ENCODE results near the gene DCC. TPM values are rescaled to one million over a fixed set of nuclear protein-coding genes. Genes with fewer than 3 reads are reported as not detected.

DCC gene
- polyA plus RNA-seq, 1 donor (not counting 4 experiments of a cell fraction or from before 2014, with no cell fraction given), result not detected

DNA sequence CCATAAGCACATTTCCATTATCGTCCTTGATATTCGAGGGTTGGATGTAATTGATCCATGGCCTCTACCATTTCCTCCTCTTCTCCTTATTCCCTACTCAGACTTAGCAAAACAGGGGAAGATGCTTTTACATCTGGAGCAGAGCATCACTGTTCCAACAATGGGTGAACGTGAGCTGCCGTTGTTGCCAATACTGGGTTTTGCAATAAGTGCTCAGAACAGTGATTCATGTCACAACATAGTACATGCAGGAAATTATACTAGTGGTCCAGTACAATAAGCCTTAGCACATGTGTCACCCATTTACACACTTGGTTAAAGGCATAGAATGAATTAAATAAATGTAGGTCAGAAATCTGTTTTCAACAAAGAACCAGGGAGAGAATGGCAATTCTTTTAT lies 112.4 kb downstream of the DCC start:
- H3K9me1 ChIP-seq (ENCODE audit: control insufficient read depth, extremely low read depth, insufficient read depth, low read length), result no peaks in the 10 kb centered on the region
- dilution Hi-C loops (cut with MboI; ENCODE audit: extremely low pct_ligation_motif_present, low sequenced_read_pairs), result no loop called here
- no peak overlapping the region for H3K9ac ChIP-seq (ENCODE audit: control insufficient read depth, extremely low read depth, insufficient read depth, low read length)
- no peak overlapping the region for H2AFZ ChIP-seq (ENCODE audit: control insufficient read depth, low read length)
- no peak overlapping the region for H3K27ac ChIP-seq (ENCODE audit: control insufficient read depth, insufficient read depth, low read length)
- H3K4me3 ChIP-seq (ENCODE audit: control insufficient read depth in 2 of 3, extremely low read depth in 1 of 3, insufficient read depth in 2 of 3, low read depth in 1 of 3, low read length in 3 of 3), result no peak overlapping the region
- TF ChIP-seq EZH2 (IDR thresholded peaks at IDR 0.05; ENCODE audit: low read length), result no peak
- TF ChIP-seq, protein P1, sequence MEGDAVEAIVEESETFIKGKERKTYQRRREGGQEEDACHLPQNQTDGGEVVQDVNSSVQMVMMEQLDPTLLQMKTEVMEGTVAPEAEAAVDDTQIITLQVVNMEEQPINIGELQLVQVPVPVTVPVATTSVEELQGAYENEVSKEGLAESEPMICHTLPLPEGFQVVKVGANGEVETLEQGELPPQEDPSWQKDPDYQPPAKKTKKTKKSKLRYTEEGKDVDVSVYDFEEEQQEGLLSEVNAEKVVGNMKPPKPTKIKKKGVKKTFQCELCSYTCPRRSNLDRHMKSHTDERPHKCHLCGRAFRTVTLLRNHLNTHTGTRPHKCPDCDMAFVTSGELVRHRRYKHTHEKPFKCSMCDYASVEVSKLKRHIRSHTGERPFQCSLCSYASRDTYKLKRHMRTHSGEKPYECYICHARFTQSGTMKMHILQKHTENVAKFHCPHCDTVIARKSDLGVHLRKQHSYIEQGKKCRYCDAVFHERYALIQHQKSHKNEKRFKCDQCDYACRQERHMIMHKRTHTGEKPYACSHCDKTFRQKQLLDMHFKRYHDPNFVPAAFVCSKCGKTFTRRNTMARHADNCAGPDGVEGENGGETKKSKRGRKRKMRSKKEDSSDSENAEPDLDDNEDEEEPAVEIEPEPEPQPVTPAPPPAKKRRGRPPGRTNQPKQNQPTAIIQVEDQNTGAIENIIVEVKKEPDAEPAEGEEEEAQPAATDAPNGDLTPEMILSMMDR (optimal IDR thresholded peaks at IDR 0.05 in 1 of 3, IDR thresholded peaks at IDR 0.05 in 1 of 3, conservative IDR thresholded peaks at IDR 0.05 in 1 of 3; ENCODE audit: extremely low read depth in 1 of 3, insufficient read depth in 2 of 3, low read length in 3 of 3), result no peak
- DNase-seq (ENCODE audit: low read depth, low spot score) (no peak), FAIRE-seq (no peak)
- no peaks in the 10 kb centered on the region for H3K9me3 ChIP-seq (ENCODE audit: control insufficient read depth, low read depth, low read length)
- no peaks in the 10 kb centered on the region for H3K36me3 ChIP-seq (ENCODE audit: control insufficient read depth in 2 of 2, extremely low read depth in 1 of 2, insufficient read depth in 2 of 2, low read length in 2 of 2)
- no peak overlapping the region for H3K4me2 ChIP-seq (ENCODE audit: control insufficient read depth, extremely low read depth, insufficient read depth, low read depth, low read length)
- H3K79me2 ChIP-seq (ENCODE audit: control insufficient read depth, insufficient read depth, low read length), result no peaks in the 10 kb centered on the region
- no peaks in the 10 kb centered on the region for H3K27me3 ChIP-seq (ENCODE audit: control insufficient read depth, extremely low read depth, insufficient read depth, low read length)
- no peaks in the 10 kb centered on the region for H4K20me1 ChIP-seq (ENCODE audit: control insufficient read depth, extremely low read depth, insufficient read depth, low read length)
- no peaks in the 10 kb centered on the region for H3K4me1 ChIP-seq (ENCODE audit: control insufficient read depth, extremely low read depth, insufficient read depth, low read length)

DNA sequence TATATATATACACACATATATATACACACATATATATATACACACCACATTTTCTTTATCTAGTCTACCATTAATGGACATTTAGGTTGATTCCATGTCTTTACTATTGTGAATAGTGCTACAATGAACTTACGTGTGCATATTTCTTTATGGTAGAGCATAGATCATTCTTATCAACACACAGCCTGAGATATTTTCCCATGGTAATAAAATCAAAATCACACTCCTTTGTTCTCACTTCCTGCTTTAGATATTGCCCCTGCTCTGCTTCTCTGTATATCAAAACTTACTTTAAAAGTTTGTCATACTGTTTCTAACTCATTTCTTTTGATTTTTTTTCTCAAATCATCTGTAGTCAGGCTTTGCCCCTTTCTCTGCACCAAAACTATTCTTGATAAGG lies 119.9 kb downstream of the DCC start:
- dilution Hi-C loops (cut with MboI; ENCODE audit: extremely low pct_ligation_motif_present, low sequenced_read_pairs), result no loop called here
- Histone ChIP-seq H3K27me3 (ENCODE audit: control insufficient read depth, extremely low read depth, insufficient read depth, low read length) (no peaks in the 10 kb centered on the region), H3K36me3 (ENCODE audit: control insufficient read depth in 2 of 2, extremely low read depth in 1 of 2, insufficient read depth in 2 of 2, low read length in 2 of 2) (no peaks in the 10 kb centered on the region), H2AFZ (ENCODE audit: control insufficient read depth, low read length) (no peak overlapping the region), H3K4me2 (ENCODE audit: control insufficient read depth, extremely low read depth, insufficient read depth, low read depth, low read length) (no peak overlapping the region), H4K20me1 (ENCODE audit: control insufficient read depth, extremely low read depth, insufficient read depth, low read length) (no peaks in the 10 kb centered on the region), H3K4me3 (ENCODE audit: control insufficient read depth in 2 of 3, extremely low read depth in 1 of 3, insufficient read depth in 2 of 3, low read depth in 1 of 3, low read length in 3 of 3) (no peak overlapping the region), H3K9me3 (ENCODE audit: control insufficient read depth, low read depth, low read length) (peaks cover 2% of the 10 kb centered on the region), H3K79me2 (ENCODE audit: control insufficient read depth, insufficient read depth, low read length) (no peaks in the 10 kb centered on the region), H3K4me1 (ENCODE audit: control insufficient read depth, extremely low read depth, insufficient read depth, low read length) (no peaks in the 10 kb centered on the region), H3K9ac (ENCODE audit: control insufficient read depth, extremely low read depth, insufficient read depth, low read length) (no peak overlapping the region), H3K27ac (ENCODE audit: control insufficient read depth, insufficient read depth, low read length) (no peak overlapping the region), H3K9me1 (ENCODE audit: control insufficient read depth, extremely low read depth, insufficient read depth, low read length) (no peaks in the 10 kb centered on the region)
- TF ChIP-seq, protein P1 (optimal IDR thresholded peaks at IDR 0.05 in 1 of 3, IDR thresholded peaks at IDR 0.05 in 1 of 3, conservative IDR thresholded peaks at IDR 0.05 in 1 of 3; ENCODE audit: extremely low read depth in 1 of 3, insufficient read depth in 2 of 3, low read length in 3 of 3), result no peak
- TF ChIP-seq EZH2 (IDR thresholded peaks at IDR 0.05; ENCODE audit: low read length), result no peak
- FAIRE-seq (no peak), DNase-seq (ENCODE audit: low read depth, low spot score) (no peak)

Data from keratinocyte (primary cell).